ENCODE results near the gene KIRREL3. TPM values are rescaled to one million over a fixed set of nuclear protein-coding genes. Genes with fewer than 3 reads are reported as not detected.

Gene KIRREL3
- total and polyA plus RNA-seq, 2 of the 8 experiments (the other 6 are each of a cell fraction or from before 2014, with no cell fraction given) = 0.29 to 0.32 TPM

DNA sequence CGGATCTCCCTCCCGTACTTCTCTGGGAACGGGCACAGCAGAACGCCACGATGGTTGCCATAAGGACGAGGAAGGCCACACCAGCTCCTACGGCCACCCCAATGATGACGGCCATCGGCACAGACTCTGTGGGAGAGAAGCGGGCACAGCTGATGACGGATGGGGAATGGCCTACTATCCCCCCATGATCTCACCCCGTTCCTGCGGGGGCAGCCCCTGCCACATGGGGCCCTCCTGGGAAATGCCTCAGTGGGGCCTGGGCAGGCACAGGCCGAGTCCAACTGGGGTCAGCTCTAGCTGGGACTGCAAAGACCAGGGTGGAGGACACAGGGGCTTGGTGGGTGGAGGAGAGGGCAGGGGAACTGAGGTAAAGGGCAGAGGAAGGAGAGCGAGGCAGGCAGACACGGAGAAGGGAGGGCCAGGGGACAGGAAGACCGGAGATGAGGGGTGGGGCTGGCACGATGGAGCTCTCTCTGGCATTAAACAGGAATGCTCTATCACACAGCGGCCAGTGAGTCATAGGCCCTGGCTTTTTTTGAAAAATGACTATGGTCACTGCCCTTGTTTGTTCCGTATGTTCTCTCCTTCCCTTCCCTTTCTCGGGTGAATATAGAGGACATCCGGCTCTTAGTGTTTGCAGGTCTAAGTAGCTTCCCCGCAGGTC, 569.0 kb downstream of the KIRREL3 start (continued):
- TF ChIP-seq RNF2 (IDR thresholded peaks at IDR 0.05; ENCODE audit: borderline replicate concordance, low read depth, low read length, missing control alignments, poor library complexity, severe bottlenecking) (no peak), SAP30 (IDR thresholded peaks at IDR 0.05; ENCODE audit: insufficient read depth, insufficient replicate concordance, low read length) (no peak), FOSL1 (IDR thresholded peaks at IDR 0.05; ENCODE audit: insufficient read depth, low read depth, low read length) (no peak), YY1 (IDR thresholded peaks at IDR 0.05; ENCODE audit: low read depth, low read length) (no peak)

All from H1 (cell line).